Medulla oblongata (tissue), 1 donor: ENCODE measurements around the gene PITPNB.

Experiments
- DNase-seq: peaks from one replicate; pipeline ENCODE4 v3.0.0-alpha.2; 2015; ENCODE audit errors: extremely low spot score

The PITPNB gene

DNA sequence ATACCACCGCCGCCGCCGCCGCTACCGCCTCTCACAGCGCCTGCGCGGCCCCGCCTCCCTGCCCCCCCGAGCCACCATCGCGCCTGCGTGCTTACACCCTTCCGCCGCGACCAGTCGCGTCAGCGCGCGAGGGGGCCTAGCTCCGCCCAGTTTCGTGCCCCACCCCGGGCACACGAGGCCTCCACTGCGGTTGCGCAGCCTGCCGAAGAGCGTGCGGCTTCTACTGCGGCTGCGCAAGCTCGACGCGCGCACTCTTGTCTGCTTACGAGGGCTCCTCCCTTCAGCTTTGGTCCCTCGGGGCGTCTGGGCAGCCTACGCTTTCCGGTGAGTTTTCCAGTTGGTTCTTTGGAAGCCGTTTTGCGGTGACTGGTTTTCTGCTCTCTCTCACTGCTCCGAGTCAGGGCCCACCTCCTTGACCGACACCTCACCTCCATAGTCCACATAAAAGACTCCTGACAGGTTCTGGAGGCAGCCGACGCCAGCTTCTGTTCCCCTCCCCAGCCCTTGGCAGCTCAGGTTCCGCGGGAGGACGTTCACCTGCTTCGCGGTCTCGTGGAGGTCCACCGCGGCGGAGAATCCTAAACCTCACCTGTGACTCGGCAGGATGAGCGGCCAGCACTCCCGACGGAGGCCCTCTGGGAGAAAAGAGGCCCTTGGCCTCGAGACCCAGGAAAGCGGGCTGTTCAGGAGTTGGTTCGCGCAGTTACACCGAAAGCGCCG lies at the start of gene PITPNB:
PITPNB (minus strand) TSS at position 35 of the 720 bp plus-strand sequence. CDS start 65 bp downstream, outside the sequence.
- peak; percentile 98 for DNase-seq

- no peak for DNase-seq
Measured at GRCh38 chr22:27966168-27967064, 47.4 kb upstream of the PITPNB start.

DNA sequence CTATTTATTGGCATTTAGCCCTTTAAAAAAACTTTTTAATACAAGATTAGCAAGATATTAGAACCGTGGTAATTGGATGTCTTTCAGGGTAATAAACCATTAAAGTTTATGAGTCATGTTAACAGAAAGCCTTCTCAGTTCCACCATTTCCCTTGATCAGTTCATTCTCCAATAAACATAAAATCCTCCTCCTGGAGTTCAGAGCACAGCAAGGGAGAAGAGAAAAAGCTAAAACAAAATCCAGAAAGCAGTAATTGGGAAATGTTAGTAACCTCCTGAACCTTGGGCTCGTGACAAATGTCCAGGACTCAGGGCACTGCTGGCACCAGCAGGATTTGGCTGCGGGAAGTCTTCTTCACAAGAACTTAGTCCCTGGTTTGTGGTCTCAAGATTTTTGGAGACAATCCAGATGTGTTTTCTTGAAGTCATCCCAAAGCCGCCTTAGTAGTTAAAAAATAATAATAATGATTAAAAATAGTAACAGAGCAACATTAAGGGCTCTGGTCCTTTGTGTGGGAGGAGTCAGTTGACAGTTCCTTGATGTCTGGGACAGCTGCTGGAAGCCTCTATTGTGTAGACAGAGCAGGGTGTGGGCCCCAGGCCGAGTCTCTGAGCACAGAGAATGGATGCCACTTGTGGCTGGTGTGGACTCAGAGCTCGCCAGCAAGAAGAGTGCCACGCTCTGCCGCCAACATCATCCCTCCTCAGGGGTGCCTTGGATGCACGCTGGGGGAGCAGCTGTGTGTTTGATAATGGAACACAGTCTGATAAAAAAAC lies 43.4 kb upstream of the PITPNB start:
- DNase-seq: peak; percentile 24

GRCh38 chr22:27961680-27962079 lies 42.6 kb upstream of the PITPNB start:
- DNase-seq: peak; percentile 9

DNA sequence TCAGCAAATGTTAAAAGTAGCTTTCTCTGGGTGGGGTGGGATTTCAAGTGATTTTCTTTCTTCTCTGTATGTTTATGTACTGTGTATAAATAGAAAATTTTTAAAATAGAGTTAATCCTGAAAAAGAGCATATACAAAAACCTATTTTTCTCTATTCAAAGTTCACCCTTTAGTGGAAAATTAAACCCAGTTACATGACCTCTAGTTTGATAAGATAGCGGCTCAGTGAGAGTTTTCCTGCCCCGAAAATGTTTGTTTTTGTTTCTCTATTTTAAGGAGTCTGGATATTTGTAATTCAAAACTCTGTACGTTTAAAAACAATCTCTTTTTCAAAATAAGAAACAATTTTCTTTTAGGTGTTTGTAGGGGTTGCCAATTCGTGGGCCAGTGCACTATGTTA lies 42.1 kb upstream of the PITPNB start:
- no peak for DNase-seq

DNA sequence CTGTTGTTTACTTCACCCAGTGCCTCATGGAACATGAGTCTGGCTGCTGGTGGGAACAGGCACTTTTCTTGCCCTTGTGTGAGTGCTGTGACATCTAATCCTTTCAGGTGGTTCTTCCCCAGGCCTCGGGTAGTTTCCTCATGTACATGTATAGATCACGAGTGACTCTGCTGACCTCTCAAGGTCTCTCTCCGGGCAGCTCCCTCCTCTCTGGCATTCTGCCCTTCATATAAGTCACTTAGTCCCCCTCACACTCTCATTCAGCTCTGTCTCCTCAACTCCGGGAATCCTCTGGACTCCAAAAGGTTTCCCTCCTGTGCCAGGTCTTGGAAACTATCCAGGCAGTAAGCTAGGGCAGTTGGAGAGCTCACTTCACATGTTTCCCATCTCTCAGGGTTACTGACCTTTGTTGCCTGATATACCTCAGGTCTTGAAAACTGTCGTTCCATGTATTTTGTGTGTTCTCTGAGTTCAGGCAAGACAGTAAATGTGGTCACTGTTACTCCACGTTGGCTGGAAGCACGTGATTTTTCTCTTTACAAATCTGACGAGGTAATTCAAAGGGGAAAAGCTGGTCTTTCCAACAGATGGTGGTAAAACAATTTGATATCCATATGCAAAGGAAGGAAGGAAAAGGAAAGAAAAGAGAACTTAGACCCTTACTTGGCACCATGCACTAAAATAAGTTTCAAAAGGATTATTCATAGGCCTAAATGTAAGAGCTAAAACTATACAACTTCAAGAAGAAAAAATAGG lies 40.5 kb upstream of the PITPNB start:
- DNase-seq: no peak

DNA sequence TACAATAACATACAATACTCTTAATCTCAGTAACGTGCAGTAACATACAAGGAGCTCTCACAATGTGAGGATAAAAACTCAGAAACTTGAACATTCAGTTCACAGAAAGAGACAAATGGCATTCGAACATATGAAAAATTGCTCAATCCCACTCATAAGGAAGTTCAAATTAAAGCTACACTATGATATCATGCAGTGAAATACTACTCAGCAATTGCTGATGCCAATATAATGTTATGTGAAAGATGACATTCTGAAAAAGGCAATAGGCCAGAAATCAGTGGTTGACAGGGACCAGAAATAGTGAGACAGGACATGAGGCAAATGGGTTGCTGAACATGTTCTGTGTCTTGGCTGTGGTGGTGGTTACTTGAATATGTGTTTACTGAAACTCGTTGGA lies 33.7 kb upstream of the PITPNB start:
- no peak for DNase-seq

DNA sequence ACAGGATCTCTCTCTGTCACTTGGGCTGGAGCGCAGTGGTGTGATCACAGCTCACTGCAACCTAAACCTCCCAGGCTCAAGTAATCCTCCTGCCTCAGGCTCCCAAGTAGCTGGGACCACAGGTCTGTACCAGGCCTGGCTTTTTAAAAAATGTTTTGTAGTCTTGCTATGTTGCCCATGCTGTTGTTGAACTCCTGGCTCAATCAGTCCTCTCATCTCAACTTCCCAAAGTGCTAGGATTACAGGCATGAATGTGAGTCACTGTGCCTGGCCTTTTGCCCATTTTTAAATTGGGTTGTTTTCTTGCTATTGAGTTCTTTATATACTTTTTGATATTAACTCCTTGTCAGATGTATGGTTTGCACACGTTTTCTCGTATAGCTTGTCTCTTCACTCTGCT lies 33.0 kb upstream of the PITPNB start:
- DNase-seq: no peak

DNA sequence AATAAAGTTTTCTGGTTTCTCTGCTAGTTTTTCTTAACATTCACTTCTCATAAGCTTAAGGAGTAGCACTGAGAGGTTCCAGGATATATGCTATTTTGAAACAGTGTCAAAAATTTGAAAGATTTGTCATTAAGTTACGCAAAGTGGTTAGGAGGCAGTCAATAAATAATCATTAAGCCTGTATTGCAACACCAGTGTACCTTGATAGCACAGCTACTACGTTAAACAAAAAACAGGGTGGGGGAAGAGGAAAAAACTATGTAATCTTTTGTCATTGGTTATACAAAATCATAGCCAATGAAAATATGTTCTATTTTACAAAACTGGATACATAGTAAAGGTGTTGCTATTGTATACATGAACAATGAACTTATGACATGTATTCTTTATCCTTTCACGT lies 30.4 kb upstream of the PITPNB start:
- DNase-seq: no peak

GRCh38 chr22:27948569-27948968 lies 29.5 kb upstream of the PITPNB start:
- DNase-seq: no peak

DNA sequence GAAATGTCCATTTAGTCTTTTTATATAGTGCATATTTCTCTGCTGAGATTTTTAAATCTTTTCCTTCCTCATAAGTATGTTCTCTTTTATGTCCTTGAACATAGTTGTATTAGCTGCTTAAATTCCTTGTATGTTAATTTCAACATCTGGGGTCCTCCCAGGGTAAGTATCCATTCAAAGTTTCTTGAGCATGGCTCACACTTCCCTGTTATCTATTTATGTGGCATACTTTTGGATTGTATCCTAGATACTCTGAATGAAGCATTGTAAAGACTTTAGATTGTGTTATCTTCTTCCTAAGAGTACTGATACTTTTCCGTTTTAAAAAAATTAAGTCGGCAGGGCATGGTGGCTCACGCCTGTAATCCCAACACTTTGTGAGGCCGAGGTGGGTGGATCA lies 28.4 kb upstream of the PITPNB start:
- DNase-seq: no peak

GRCh38 chr22:27941143-27941542 lies 22.1 kb upstream of the PITPNB start:
- no peak for DNase-seq

DNA sequence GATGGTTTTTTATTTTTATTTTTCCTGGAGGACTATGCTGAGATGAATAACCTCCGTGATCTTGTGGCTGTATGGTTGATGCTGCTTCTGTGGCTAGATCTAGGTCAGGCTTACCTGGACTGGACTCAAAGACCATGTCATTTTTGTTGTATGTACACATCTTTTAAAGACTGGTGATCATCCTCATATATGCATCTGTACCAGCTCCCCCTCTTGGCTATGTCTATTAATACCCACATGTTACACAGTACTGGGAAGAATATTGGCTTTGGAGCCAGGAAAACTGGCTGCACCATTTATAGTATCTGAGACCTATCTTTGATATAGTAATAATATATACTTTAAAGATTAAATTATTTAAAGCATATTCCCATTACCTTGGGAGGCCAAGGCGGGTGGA lies 18.4 kb upstream of the PITPNB start:
- no peak for DNase-seq

DNA sequence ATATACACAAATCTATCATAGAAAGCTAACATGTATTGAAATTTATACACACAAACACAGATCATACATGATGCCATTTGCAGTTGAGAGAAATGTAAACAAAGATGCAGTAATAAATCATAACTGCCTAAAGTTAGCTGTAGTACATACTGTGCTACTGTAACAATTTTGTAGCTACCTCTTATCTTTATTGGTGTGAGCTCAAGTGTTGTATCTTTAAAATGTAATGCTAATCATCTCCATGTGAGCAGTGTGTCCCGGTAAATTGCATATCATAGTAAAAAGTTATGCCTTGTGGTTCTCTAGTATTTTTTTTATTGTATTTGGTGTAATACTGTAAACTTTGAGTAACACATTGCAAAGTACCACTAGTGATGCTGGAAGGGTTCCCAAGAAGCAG lies 16.8 kb upstream of the PITPNB start:
- DNase-seq: no peak

GRCh38 chr22:27934069-27934468 lies 15.0 kb upstream of the PITPNB start:
- no peak for DNase-seq

- no peak for DNase-seq
Measured at GRCh38 chr22:27933186-27933983, 14.3 kb upstream of the PITPNB start.

DNA sequence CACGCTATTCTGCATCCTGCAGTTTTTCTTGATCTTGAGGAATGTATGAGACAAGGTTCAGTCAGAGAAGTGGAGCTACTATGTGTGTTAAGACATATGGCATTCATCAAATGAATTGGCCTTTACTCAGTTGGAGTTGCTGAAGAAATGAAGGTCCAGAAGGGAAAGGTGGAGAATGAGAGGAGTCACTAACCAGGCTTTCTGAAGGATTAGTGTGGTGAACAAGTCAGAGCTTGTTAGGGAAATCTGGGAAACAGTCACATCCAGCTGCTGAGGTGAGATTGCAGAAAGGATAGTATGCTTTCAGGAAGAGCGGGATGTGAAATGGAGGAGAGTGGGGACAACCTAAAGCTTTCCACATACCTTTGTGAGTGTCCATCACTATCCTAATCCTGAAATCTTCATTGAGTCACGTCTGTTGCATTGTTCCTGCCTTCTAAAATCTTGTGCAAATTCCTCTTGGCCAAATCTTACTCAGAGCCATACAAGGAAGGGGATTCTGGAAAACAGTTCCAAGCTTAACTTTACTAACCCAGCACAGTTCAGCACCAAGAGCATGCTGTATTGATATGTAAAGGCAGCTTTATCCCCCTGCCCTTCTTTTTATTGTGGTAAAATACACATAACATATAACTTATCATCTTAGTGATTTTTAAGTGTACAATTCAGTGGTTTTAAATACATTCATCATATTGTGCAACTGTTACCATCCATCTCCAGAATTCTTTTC lies 11.4 kb upstream of the PITPNB start:
- no peak for DNase-seq

- DNase-seq: no peak
Measured at GRCh38 chr22:27927608-27928007, 8.6 kb upstream of the PITPNB start.

- DNase-seq: no peak
Measured at GRCh38 chr22:27925331-27925730, 6.3 kb upstream of the PITPNB start.
